Thymus (tissue), 14 donors: ENCODE results near the gene SYCE1L. TPM values are rescaled to one million over a fixed set of nuclear protein-coding genes. Genes with fewer than 3 reads are reported as not detected.
"Not testable (repeated sequence)": the region's sequence is repeated elsewhere in the genome, so short reads cannot be mapped to it uniquely, and the experiment has no call there.

Experiments
- DNase-seq, 9 donors: peaks; one replicate each; pipeline ENCODE4 v3.0.0-alpha.2; 2013; ENCODE audit warnings: low spot score in 9 of 9, low read depth in 6 of 9, missing footprints in 1 of 9
- H3K27ac ChIP-seq, 2 donors: one replicate each; pipeline ENCODE4 v1.5.1; 2013; ENCODE audit warnings: control low read depth in 1 of 2, low read depth in 1 of 2, low read length in 1 of 2, mild to moderate bottlenecking in 1 of 2, moderate library complexity in 1 of 2
- H3K27me3 ChIP-seq, 2 donors: one replicate each; pipeline ENCODE4 v1.5.1; 2013; ENCODE audit warnings: low read length in 1 of 2; ENCODE audit not compliant: control insufficient read depth in 2 of 2, insufficient read depth in 1 of 2
- H3K36me3 ChIP-seq, 2 donors: one replicate each; pipeline ENCODE4 v1.5.1; 2013; ENCODE audit warnings: low read length in 1 of 2, mild to moderate bottlenecking in 1 of 2, moderate library complexity in 1 of 2; ENCODE audit not compliant: control insufficient read depth in 2 of 2, insufficient read depth in 2 of 2
- H3K4me1 ChIP-seq, 2 donors: one replicate each; pipeline ENCODE4 v1.5.1; 2013; ENCODE audit warnings: low read length in 2 of 2; ENCODE audit not compliant: control insufficient read depth in 2 of 2, insufficient read depth in 2 of 2
- H3K4me3 ChIP-seq, 2 donors: one replicate each; pipeline ENCODE4 v1.5.1; 2013; ENCODE audit warnings: low read length in 2 of 2, control low read depth in 1 of 2, mild to moderate bottlenecking in 1 of 2
- H3K9me3 ChIP-seq, 2 donors: one replicate each; pipeline ENCODE4 v1.5.1; 2013; ENCODE audit warnings: low read length in 1 of 2, mild to moderate bottlenecking in 1 of 2; ENCODE audit not compliant: control insufficient read depth in 2 of 2, insufficient read depth in 1 of 2
- WGBS: extraction: QIAGEN DNeasy Blood & Tissue Kit; methylation state at CpG from one replicate; pipeline ENCODE4 v1.1.7; 2013; 5-methylcytosine and 5-hydroxymethylcytosine counted together
- long read RNA-seq, 10 donors: transcript quantifications; one replicate each; lab custom pipeline, GENCODE V29; 2026
- polyA plus RNA-seq: library from polyadenylated mRNA; stranded (reverse); fragments of 200-250 nt; gene quantifications from one replicate; pipeline ENCODE4 v1.2.3, GENCODE V29; 2013
- total RNA-seq: library from RNA; stranded (reverse); fragments of 120-200 nt; gene quantifications from one replicate; pipeline ENCODE4 v1.2.4, GENCODE V29; 2013
- donor health status: healthy.

The SYCE1L gene, protein sequence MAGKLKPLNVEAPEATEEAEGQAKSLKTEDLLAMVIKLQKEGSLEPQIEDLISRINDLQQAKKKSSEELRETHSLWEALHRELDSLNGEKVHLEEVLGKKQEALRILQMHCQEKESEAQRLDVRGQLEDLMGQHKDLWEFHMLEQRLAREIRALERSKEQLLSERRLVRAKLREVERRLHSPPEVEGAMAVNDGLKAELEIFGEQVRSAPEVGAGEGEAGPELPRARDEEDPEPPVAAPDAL
- total RNA-seq (11.2 TPM), polyA plus RNA-seq (15.6 TPM)
- long read RNA-seq, donor 1: 0 reads
- long read RNA-seq, donor 2: 0 reads
- long read RNA-seq, donor 3, transcript SYCE1L-203 (2 exons, 598 nt): major isoform, 5 of 20 reads
- long read RNA-seq, donor 3, partial matches to known transcripts: 14 of 20 reads
- long read RNA-seq, donor 3, other reads (novel, unspliced or antisense): 0 of 20 reads
- long read RNA-seq, donor 4, partial matches to known transcripts: 6 of 6 reads
- long read RNA-seq, donor 4, other reads (novel, unspliced or antisense): 0 of 6 reads
- long read RNA-seq, donor 5, partial matches to known transcripts: 13 of 14 reads
- long read RNA-seq, donor 5, other reads (novel, unspliced or antisense): 0 of 14 reads
- long read RNA-seq, donor 6: 0 reads
- long read RNA-seq, donor 7, partial matches to known transcripts: 0 of 1 reads
- long read RNA-seq, donor 7, other reads (novel, unspliced or antisense): 0 of 1 reads
- long read RNA-seq, donor 8, partial matches to known transcripts: 0 of 1 reads
- long read RNA-seq, donor 8, other reads (novel, unspliced or antisense): 0 of 1 reads
- long read RNA-seq, donor 9, partial matches to known transcripts: 8 of 9 reads
- long read RNA-seq, donor 9, other reads (novel, unspliced or antisense): 0 of 9 reads
- long read RNA-seq, donor 10, partial matches to known transcripts: 5 of 8 reads
- long read RNA-seq, donor 10, other reads (novel, unspliced or antisense): 0 of 8 reads

DNA sequence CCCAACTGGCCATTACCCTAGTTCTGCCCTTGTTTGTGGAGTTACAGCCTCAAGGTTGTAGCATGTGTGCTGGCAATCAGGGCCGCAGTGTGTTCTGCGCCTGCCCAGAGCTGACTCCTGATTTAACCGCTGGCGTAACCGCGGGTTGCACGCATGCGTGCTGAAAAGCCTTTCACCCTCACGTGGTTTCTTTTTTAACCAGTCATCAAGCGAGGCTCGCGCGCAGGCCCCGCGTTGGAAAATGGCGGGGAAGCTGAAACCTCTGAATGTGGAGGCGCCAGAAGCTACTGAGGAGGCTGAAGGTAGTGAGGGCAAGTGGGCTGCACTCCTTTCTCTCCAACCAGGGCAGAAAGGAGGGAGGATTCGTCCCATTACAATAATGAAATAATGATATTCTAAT lies at the start of gene SYCE1L:
SYCE1L (plus strand) TSS at position 198 of the 400 bp plus-strand sequence; CDS start at position 242, 44 bp downstream.
- H3K27me3 ChIP-seq: no peaks in the 10 kb centered on the region
- no peaks in the 10 kb centered on the region for H3K4me1 ChIP-seq
- no peak for DNase-seq
- H3K36me3 ChIP-seq: peaks cover 49 to 52% of the 10 kb centered on the region in 2 donors
- H3K9me3 ChIP-seq: no peaks in the 10 kb centered on the region
- H3K27ac ChIP-seq: no peak within 1 kb of the TSS
- no peak within 1 kb of the TSS for H3K4me3 ChIP-seq
- 93% methylated on average over 18 of the region's 18 CpGs for WGBS

DNA sequence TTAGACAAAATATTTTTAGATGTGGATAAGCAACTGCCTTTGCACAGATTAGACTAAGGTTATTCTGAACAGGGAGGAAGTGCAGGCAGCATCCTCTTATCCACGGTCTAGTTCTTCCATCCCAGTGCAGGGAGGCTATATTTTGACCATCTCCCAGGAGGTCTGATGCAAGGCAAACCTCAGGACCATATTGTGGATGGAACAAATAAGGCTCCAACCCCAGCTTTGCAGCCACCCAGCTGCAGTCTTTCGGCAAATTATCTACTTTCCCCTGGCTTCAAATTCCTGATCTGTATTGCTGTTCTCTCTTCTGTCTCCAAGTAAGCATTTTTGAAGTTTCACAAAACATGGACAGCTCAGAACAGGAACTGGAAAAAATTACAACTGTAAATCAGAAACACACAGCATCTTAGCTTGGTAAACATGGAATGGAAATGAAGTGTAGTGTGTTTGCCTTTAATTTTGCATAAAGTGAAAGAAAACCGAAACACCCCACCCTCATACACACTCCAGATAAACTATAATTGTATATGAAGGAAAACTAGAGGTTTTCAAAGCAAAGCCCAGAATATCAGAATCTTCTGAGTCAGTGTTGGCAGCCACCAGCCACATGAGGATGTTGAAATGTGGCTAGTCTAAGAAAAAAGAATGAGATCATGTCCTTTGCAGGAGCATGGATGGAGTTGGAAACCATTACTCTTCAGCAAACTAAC lies 41.7 kb upstream of the SYCE1L start:
- H3K9me3 ChIP-seq: no peaks in the 10 kb centered on the region
- H3K4me3 ChIP-seq: no peak overlapping the region
- H3K36me3 ChIP-seq: no peaks in the 10 kb centered on the region
- 53% methylated on average over 3 of the region's 3 CpGs for WGBS
- no peak for DNase-seq
- H3K27ac ChIP-seq: no peak overlapping the region
- no peaks in the 10 kb centered on the region for H3K27me3 ChIP-seq
- no peaks in the 10 kb centered on the region for H3K4me1 ChIP-seq

DNA sequence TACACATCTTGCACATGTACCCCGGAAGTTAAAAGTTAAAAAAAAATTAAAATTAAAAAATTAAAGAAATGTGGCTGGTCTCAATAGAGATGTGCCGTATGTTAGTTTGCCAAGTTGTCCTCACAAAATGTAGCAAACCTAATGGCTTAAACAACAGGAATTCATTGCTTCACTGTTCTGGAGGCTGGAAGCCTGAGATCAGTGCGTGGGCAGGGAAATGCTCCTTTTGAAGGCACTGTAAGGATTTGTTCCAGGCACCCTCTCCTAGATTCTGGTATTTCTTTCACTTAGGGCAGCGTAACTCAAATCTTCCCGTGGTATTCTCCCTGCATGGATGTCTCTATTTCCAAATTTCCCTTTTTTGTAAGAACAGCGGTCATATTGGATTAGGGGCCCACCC lies 40.9 kb upstream of the SYCE1L start:
- Histone ChIP-seq H3K4me3 (no peak overlapping the region), H3K36me3 (no peaks in the 10 kb centered on the region), H3K9me3 (no peaks in the 10 kb centered on the region), H3K27me3 (no peaks in the 10 kb centered on the region), H3K27ac (no peak overlapping the region), H3K4me1 (no peaks in the 10 kb centered on the region)
- WGBS: 97% methylated on average over 6 of the region's 6 CpGs
- no peak for DNase-seq

DNA sequence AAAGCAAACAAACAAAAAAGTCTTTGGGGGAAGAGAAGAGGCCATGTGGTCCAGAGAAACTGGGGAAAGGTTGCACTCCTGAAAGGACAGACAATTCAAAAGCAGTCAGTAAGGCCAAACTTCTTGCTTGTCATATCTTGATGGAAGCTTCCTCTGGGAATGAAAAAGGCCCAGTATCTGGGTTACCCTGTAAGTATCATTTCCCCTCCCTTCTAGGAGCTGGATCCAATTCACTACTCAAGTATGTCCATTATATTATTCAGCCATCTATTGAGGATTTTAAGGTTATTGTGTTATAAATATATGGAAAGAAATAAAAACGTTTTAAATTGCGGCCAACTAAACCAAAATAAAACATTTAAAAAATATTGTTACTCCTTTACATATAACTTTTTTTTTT lies 34.2 kb upstream of the SYCE1L start:
- H3K4me1 ChIP-seq: no peaks in the 10 kb centered on the region
- no peaks in the 10 kb centered on the region for H3K36me3 ChIP-seq
- H3K27ac ChIP-seq: no peak overlapping the region
- H3K27me3 ChIP-seq: no peaks in the 10 kb centered on the region
- no peak overlapping the region for H3K4me3 ChIP-seq
- no peak for DNase-seq
- 95% methylated on average over 2 of the region's 2 CpGs for WGBS
- no peaks in the 10 kb centered on the region for H3K9me3 ChIP-seq

DNA sequence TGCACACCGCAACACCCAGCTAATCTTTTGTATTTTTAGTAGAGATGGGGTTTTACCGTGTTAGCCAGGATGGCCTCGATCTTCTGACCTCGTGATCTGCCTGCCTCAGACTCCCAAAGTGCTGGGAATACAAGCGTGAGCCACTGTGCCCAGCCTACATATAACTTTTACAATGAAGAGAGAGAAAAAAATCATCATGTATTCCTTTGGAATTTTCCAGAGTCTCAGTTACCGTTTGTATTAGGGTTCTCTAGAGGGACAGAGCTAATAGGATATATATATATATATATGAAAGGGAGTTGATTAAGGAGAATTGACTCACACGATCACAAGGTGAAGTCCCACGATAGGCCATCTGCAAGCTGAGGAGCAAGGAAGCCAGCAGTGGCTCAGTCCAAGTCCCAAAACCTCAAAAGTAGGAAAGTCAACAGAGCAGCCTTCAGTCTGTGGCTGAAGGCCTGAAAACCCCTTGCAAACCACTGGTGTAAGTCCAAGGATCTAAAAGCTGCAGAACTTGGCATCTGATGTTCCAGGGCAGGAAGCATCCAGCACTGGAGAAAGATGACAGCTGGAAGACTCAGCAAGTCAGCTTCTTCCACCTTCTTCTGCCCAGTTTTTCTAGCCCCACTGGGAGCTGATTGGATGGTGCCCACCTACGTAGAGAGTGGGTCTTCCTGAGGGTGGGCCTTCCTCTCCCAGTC lies 33.5 kb upstream of the SYCE1L start:
- H3K4me3 ChIP-seq, H3K27me3 ChIP-seq, H3K36me3 ChIP-seq, H3K27ac ChIP-seq, H3K4me1 ChIP-seq, H3K9me3 ChIP-seq, DNase-seq: not testable (repeated sequence)
- 86% methylated on average over 9 of the region's 9 CpGs for WGBS

DNA sequence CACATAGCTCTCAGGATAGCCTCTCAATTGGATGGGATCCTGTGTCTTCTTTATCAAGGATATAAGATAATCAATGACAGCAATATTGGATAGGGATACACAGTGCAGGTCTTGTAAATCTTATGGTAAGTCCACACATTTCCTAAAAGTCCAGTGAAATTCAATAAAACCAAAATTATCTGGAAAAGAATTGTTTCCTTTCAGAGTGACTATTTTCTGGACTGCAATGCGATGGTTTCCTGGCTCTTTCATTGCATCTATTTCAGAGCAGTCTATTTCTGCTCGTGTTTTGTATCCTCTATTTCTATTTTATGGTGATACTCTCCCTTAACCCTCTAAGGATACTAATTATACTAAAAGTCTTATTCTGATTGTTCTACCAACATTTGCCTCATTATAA lies 32.5 kb upstream of the SYCE1L start:
- DNase-seq: no peak
- no peaks in the 10 kb centered on the region for H3K36me3 ChIP-seq
- H3K4me3 ChIP-seq: no peak overlapping the region
- H3K27ac ChIP-seq: no peak overlapping the region
- H3K4me1 ChIP-seq: no peaks in the 10 kb centered on the region
- 91% methylated on average over 2 of the region's 2 CpGs for WGBS
- H3K27me3 ChIP-seq: no peaks in the 10 kb centered on the region
- no peaks in the 10 kb centered on the region for H3K9me3 ChIP-seq

DNA sequence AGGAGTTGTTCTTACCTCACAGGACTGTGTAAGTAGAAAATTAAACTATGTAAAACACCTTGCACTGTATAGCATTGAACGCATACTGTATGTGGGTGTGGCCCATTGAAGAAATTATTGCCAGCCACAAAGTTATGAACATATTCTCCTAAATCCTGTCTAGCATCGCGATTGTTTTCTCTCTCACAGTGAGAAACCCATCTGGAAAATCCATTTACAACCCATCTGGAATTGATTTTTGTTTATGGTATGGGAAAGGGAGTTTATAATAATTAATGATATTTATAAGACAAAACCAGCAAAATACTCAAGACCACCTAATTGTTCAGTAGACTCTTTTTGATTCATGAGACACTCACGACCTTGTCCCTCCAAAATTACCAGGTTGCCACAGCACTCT lies 30.3 kb upstream of the SYCE1L start:
- H3K27me3 ChIP-seq: no peaks in the 10 kb centered on the region
- H3K36me3 ChIP-seq: no peaks in the 10 kb centered on the region
- H3K9me3 ChIP-seq: no peaks in the 10 kb centered on the region
- 76% methylated on average over 4 of the region's 4 CpGs for WGBS
- no peak overlapping the region for H3K27ac ChIP-seq
- H3K4me3 ChIP-seq: no peak overlapping the region
- H3K4me1 ChIP-seq: no peaks in the 10 kb centered on the region
- DNase-seq: no peak

DNA sequence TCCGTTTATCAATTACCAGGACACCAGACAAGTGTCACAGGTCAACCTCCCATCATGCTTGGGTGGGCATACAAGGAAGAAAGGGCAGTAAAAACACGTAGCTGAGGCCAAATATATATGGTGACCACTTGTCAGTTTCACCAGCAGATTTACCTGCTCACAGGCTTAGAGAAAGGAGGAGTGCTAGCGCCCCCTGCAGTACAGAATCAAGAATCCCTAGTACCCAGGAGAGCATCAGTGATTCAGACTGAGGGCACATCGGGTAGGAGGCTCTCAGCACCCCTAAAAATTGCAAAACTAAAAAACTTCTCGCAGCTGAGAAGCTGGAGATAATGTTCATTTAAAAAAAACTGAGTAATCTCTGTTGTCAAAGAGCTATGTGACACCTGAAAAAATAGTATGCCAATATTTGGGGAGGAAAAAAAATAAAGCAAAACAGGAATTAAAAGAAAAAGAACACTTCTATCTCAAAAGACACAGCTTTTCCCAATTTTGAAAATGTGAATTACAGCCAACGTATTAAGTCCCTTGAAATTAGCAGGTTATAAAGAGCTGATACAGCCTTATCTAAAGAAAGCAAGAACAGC lies 29.5 kb upstream of the SYCE1L start:
- no peak overlapping the region for H3K4me3 ChIP-seq
- no peaks in the 10 kb centered on the region for H3K27me3 ChIP-seq
- no peaks in the 10 kb centered on the region for H3K36me3 ChIP-seq
- no peaks in the 10 kb centered on the region for H3K9me3 ChIP-seq
- no peaks in the 10 kb centered on the region for H3K4me1 ChIP-seq
- WGBS: 22% methylated on average over 6 of the region's 6 CpGs
- peak in 6 of 9 donors; percentile 4 to 54 (median 24) for DNase-seq
- H3K27ac ChIP-seq: no peak overlapping the region
